ENCODE measurements around the gene NRN1.

NRN1 gene

DNA sequence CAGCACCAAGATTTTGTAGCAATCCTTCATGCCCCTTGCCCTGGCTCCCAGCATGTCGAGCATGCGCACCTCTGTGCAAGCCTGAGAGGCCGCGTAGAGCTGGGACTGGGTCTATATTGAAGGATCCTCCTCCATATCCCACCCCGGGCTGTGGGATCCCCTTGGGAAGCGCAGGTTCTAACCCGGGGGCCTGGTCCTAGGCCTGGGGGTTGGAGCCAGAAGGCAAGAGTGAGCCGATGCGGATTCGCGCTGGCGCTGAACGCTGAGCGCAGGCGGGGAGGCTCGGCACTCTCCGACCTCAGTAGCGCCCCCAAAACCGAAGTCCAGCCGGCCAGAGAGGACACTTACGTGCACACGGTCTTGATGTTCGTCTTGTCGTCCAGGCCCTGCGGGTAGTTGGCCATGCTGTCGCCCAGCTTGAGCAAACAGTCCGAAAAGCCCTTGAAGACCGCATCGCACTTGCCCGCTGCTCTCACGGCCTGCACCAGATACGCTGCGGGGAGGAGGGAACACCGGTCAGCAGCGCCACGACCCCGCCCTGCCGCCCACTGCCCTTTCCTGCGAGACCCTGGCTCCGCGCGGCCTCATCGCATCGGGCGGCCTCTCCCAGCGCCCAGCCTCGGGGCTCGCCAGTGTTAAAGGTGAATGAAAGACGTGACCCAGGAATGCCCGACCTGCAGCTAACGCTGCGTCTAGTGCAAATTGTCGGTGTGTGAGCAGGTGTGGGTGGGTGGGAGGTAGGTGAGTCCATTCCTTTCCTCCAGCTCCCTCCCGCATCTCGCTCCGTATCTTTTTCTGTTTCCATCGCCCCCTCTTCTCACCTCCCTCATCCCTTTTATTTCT is 4.5 kb downstream of the NRN1 start:
- DNase-seq, result no peak

DNA sequence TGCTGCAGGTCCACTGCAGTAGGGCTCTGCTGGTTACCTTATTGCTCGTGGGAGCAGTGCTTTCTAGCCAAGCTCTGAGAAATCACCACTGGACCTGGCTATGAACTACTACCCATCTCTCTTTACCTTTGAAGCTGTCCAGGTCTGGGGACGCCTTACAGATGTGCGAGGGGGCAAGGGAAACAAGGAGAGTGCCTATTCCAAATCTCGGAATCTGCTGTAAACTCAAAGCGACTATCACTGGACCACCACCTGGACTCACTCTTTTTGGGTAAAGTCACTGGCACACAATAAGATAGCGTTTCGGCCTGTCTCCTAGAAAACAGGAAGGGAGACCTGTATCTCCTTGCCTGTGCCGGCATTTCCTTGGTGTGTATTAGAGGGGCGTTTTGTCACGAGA is 5.3 kb downstream of the NRN1 start:
- no peak for DNase-seq

DNA sequence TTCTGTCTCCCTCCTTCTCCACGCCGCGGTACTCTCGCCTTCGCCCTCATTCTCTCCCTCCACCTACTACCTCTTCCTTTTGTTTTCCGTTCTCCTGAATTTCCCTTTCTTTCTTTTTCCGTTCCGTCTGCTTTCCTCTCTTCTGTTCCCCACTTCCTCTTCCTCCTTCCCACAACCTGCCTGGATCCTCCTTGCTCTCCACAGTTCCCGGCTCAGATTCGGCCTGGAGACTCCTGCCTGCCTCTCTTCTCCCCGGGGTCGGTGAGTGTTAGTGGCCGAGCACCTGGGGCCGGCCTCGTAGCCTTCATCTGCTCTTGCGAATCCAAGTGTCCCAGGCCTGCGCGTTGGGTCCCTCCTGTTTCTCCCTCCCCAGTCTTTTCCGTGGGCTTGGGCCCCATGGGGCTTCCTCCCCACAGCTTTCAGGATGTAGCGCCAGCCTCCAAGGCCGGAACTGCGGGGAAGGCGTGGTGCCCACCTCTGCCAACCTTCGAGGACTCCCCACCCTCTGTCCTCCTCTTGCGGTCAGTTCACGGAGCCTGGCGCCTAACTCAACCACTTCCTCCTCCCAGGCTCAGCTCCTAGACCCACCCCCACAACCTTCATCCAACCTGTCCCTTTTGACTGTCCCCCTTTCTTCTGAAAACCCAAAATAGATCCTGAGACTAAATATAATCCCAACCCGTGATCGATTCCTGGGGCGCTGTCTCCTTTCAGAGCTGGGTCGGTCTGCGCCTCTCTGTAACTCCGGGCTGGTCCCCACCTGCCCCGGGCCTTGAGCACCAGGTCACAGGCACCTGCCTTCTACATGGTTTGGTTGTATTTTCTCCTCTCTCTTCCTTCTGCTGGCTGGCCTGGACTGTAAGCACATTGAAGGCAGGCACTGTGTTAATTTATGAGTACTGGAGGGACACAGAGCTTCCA is 6.8 kb downstream of the NRN1 start:
- no peak for DNase-seq

DNA sequence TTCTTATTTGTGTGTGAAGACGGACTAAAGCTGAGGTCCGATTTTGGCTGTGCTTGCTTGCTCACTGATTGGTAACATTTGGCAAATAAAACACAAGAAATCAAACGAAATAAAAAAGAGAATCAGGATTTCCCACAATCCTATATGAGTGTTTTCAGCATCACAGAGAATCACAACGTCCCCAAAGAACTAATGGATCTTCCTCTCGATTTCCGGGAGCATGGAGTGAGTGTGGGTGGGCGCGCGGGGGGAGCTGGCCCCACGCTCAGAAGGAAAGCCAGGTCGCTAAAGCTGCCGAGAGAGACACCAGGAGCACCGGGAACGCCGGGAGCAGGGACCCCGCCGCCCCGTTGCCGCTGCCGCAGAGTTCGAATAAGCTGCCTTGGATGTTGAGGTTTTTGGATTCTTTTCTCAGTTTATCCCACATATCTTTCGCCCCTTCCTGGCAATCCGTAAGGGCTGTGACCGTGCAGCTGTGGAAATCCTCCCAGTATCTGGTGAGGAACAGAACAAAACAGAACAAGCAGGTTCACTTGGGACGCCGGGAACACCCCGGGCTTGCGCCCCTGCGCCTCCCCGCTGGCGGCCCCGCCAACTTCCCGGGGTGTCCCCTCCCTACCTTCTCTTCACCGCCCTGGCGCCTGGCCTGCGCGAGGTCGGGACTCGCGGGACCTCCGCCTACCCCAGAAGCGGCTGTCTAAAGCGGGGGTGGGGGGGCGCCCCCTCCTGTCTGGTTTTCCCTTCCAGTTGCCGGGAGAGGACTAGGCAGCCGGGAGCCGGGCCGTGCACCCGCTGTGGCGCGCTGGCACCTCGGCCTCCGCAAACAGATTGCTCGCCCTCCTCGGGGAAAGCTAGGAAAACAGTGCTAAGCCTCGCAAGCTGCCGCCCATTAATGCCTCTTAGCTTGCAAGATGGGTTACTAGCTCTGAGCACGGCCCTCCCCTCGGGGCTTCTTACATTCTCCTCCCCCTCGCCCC is 7.7 kb downstream of the NRN1 start:
- DNase-seq, result no peak

DNA sequence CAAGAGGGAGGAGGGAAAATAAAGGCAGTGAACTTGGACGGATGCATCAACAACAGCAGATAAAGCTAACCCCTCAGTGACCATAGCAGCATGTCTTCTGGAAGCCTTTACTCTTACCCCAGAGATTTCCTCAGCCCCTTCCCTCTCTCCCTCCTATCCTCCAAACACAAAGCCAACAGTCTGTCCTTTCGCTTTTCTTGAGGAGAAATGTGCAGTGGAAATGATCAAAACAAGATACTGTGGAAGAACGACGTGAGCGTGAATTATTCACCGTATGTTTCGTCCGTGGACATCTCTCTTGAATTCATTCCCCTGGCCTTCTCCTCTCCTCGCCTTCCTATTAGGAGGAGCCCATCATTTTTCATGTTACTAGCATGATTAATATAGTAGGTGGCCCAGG is 8.5 kb downstream of the NRN1 start:
- no peak for DNase-seq

DNA sequence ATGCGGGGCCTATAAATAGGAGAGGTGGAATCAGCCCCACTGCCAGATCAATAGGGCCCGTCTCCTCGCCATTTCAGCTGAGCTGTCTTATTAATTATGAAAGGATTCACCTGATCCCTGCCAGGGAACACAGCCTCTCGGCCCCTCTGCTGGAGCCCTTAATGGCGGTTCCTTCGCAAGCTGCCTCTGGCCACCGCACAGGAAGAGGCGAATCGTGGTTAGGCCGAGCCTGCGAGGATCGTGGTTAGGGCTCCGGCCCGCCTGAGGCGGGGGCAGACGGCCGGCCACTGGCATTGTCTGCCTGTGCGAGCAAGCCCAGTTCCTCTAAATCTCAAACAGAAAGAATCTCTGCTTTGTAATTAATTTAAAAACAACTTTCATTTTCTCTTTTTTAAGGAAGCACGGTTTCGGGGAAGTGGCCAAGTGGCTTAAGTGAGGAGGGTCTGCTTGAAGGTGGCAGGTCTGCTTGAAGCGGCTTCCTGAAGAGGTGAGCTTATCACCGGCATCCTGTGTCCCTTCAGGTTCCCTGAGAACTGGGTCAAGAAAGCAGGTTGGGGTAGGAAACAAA is 9.2 kb downstream of the NRN1 start:
- DNase-seq, result no peak

DNA sequence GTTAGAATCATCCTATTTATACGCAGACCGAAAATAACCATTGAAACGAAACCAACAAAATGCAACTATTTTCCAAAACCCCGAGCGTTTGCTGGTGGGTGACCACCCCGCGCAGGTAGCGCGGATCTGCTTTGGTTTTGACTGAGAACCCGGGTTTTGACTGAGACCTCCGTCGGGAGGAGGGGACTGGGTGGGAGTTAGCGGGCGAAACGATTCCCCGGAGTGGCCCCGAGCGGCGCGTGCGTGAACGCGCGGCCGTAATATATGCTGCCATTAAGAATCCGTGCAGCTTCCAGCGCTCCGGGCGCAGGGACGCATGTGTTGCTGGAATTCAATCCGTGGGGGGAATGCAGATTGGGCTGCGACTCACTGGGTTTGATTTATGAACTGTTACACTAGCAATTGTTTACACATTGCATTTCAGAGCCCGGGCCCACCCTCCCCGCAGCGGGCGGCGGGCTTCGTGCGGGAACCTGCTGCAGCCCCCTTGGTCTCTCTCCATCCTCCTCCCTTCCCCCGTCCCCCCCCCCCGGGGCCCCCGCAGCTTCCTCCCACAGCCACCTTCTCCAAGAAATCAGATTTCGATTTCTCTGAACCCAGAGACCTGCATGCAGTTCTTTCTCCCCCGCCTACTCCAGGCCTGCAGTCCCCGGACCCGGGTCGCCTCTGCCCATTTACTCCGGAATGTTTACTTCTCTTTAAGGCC is 9.9 kb downstream of the NRN1 start:
- DNase-seq, result no peak

DNA sequence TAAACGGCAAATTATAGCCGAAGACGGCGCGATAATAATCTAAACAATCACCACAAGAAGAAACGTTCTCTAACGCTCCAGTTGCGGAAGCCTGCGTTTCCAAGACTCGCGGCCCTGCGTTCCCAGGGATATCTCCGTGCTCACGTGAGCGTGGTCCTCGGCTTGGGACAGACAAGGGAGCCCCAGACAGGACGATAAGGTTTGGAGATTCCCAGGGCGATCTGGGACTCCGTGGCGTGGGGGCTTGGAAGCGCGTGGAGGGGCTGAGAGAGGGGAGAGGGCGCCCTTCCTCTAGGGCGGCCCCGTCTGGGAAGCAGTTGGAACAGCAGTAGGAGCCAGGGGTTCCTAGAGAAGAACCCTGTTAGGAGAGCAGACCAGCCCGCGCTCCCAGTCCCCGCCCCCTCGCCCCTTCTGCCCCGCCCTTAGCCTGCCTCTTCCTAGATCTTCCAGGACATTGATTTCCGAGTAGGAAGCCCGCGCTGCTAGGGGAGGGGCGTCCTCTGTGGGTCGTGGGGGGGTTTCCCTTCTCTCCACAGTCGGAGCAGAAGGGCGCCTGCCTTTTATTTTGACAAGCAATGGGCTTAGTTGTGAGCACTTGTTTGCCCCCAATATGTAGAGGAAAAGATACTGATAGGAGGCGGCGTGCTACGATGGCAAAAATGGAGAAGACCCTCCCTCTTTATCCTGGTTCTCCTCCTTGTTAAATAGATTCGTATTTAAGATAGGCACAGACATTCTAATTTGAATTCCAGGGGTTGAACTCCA is 10.6 kb downstream of the NRN1 start:
- DNase-seq, result no peak

DNA sequence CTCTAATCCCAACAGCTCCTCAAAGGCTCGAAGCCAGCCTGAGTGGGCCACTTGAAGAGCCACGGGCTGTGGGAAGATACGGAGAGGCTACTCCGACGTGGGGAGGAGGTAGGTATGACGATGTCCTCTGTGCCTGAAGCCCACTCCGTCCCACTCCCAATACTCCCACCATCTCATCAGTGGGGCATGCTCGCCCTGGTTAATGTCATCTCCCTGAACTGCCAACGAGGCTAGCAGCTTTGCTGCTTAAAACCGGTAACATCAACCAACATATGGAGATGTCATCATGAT is 11.1 kb downstream of the NRN1 start:
- no peak for DNase-seq

DNA sequence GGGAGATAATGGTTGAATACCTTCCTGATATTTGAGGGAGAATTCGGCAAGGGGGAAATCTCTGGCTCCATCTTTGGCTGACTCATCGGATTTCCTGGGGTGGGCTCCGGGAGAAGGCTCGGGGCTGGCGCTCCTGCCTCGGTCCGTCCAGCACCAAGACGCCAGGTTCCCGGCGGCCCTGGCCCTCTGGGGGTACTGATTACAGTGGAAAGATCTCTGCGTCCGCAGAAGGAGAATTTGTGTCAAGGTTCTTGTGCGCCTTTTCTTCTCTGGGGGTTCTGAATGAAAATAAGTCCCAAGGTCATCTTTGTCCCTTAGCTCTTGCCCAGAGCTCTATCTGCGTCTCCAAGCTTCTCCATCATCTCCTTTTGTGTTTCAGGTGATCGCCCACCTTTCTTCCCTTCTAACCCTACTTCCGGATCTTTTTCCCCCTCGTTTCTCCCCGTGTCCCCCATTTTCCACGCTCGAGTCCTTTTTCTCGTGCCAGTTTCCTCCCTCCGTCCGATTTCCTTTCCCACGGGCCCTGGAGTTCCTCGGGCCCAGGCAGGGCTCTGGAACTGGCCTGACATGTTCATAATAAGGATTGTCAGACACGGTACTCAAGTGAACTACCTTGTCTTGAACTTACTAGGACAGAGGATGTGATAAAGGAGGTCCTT is 11.6 kb downstream of the NRN1 start:
- DNase-seq, result no peak

DNA sequence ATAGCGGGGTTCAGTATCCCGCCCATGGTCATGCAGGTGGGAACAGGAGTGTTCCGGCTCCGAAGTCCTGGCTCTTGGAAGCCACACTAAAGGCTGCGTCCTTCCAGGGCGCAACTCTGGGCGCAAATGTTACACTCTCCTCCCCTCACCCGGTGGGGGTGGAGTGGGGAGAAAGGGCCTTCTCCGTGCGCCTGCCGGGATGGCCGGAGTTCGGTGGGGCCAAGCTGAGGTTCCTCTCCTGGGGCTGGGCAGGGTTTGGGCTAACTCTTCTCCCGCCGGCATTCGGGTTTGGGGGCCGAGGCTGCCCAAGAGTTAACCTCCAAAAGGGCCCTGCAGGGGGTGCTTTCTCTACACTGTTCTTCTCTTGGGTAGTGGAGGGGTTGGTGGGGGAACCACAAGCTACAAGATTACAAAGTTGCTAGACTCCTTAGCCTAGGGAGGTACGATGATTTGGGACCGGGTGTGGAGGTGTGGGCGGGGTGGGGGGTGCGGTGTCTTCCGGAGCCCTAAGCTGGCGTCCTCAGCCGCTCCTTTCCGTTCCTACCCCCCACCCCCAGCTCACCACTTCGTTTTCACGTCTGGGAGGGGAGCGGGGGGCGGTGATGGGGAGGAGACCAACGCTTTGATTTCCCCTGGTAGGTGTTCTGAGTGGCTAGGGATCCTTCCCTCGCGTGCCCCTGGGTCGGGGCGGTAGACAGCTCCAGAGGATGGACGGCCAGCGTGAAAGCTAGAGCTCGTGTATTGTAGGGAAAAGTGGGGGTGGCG is 12.3 kb downstream of the NRN1 start:
- no peak for DNase-seq

DNA sequence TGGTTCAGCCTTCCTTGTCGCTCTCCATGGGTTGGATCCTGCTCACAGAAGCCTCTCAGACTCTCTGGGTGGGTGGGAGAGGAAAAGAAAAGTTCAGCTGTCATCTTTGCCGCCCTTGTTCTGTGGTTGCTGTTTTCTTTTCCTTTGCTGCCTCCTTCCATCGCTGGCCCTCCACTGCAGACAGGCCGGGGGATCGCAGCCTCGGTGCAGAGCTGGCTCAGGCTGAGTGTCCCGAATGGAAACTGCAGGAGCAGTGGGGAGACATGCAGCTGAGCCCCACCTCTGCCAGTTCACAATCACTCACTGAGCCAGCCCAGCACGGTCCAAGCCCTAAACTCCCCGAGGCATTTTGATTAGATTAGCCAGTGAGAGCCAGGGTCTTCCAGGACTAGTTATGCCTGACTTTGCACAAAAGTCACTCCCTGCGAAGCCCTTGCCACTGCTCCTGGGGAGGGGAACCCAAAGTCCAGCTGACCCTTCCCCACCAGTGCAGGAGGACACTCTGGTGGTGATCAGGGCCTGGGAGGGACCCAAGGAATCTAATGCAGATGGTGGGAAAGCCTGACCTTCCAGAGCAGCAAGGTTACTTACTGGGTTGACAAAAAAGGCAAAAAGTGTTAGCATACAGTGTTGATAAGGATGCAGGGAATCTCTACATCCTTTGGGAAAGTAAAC is 14.0 kb downstream of the NRN1 start:
- DNase-seq, result no peak

DNA sequence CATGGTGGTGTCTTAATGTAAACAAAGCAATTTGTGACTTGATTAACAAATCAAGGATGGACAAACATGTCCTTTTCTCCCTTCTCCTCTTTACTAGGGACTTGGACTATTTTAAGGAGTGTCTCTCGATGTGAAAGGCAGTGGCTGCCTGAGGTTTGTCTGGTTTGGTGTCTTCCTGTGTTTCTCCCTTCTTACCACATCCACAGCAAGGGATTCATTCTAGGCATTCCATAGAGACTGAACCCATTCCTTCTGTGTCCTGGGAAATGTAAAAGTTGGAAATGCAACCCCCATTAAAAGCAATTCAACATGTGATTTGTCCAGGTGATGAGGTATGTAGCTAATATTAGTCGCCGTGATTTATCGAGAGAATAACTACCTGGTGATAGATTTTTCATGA is 15.9 kb downstream of the NRN1 start:
- no peak for DNase-seq

DNA sequence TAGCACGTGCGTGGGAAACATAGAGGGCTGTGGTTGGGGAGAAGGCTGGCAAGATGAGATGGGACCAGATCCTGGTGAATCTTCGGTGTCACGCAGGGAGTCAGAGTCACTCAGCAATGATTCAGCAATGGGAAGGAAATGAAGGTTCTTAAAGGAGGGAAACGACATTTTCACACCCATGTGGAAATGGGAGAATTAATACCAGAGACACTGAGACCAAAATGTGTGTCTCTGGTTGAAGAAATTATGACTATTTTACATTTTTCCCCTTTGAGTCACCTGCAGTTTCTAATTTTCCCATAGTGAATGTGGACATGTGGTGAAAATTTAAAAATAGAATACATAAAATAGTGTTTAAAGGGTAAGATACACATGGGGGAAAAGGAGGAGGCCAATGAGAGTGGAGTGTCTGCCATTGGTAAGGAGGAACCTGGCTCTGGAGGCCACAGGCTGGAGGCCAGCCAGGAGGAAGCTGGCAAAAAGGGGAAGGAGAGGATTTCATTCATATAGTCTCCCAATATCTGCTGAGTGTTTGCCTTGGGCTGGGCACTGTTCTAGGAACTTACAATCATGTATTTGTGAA is 17.5 kb downstream of the NRN1 start:
- DNase-seq, result no peak

DNA sequence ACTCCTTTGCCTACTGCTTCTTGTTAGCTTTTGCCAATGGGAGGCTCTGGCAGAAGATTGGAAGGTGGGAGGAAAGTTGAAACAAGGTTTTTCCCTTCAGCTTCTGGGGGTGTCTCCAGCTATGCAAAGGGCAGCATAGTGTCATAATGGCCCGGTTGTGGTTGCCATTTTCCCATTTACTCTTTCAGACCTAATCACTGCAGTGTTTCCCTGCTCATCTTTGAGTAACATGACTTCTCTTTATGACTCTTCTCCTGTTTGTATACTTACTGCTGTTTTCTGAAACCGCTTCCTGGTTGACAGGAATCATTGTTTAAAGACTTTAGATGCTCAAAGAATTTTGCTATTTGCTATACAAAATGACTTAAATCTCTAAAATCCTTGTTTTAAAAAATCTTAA is 19.9 kb downstream of the NRN1 start:
- DNase-seq, result no peak

DNA sequence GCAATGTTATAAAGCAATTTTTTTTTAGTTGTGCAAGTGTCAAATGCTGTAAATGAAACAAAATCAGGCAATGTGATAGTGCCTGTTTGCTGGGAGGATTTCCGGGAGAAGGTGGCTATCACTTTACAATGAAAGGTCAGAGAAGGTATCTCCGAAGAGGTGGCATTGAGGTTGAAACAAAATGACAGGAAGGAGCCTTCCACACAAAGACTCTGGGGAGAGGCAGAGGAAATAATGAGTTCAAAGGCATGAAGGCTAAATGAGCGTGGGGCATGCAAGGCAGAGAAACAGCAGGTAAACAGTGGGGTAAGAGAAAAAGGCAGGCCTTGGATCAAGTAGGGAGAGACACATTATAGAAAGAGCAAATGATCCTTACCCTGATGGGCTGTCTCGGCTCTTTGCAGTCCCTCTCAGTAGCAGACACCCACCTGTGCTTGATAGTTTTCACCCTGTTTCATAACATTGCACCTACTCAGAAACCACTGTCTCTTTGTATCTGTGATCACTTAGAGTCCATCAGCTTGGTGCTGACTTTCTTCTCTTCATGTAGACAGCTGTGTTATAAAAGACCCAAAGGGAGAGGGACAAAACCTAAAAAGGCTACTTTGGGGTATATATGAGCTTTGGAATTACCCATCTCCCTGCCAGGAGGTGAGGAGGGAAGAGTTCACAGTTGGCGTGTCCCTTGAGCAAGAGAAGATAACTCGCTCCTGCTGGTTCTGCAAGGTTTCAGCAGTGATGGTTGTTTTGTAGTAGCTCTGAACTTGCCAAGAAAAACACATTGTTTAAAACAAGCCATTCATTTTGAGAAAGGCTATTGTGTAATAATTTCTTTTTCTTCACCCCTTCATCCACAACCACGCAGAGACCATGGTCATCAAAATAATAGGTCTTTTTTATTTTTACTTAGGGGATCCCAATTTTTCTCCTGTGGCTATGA is 22.3 kb downstream of the NRN1 start:
- DNase-seq, result no peak

DNA sequence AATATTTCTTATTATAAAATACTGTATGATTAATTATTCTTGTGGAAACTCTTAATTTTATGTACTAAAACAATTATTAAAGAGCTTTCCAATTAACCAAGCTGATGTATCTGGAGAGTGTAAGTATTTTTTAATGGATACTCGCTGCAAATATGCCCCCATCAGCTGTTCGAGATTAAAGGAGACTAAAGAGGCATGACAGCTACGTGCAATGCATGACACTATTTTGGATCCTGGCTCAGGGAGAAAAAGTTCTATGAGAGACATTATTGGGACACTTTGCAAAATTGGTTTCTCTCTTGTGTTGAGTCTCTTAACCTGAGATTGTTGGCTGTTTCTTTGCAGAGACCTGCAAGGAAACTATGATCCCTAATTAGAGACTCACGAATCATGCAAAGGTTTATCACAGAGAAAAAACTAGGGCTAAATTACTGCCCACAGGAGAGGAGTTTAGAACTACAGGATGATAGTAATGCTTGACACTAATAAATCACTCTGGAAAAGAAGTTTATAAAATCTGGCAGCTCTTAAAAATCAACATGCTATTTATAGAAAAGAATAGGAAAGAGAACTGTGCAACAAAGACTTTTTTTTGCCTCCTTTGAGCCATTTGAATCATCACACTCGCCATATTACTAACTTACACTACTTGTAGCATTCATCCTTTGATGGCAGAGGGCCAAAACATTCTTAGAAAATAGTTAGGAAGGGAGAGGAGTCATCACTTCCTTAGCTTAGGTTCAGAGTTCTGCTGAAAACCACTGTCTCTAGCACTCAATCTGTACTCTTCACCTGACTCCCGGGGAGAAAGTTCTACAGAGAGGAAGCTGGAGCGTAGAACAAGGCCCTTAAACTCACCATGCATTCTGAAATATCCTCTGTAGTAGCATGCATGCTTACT is 25.3 kb downstream of the NRN1 start:
- no peak for DNase-seq

Measured in cortex of kidney (tissue), 1 donor.